A673 (cell line): ENCODE data around the gene GJD3. TPM values are rescaled to one million over a fixed set of nuclear protein-coding genes. Genes with fewer than 3 reads are reported as not detected.
"Not testable (repeated sequence)": the region's sequence is repeated elsewhere in the genome, so short reads cannot be mapped to it uniquely, and the experiment has no call there.

Experiments
- BruUV-seq: library from RNA; stranded (reverse); fragments of 400-500 nt; replicated peaks from 2 replicates; lab custom pipeline; 2021; lab: Mats Ljungman, UMichigan
- CTCF ChIA-PET: fragments of 300-600 bp; sonication (Branson Sonifier 250); formaldehyde crosslinking; loops from one replicate; lab custom pipeline; 2022; ENCODE audit warnings: antibody characterized with exemption; lab: Charles Lee
- POLR2A ChIA-PET: fragments of 300-600 bp; sonication (Branson Sonifier 250); formaldehyde crosslinking; loops from one replicate; lab custom pipeline; 2022; ENCODE audit warnings: antibody characterized with exemption; ENCODE audit not compliant: low non-redundant PET; lab: Charles Lee
- DNase-seq: peaks from one replicate; pipeline ENCODE4 v3.0.0-alpha.2; 2015; ENCODE audit warnings: low spot score
- H3K27ac ChIP-seq: fragments of 200-600 bp; sonication (generic); 2 replicates; pipeline ENCODE4 v1.5.1; 2016; ENCODE audit warnings: mixed run types, low read depth, mild to moderate bottlenecking, mixed read lengths, antibody characterized with exemption, low read length; ENCODE audit not compliant: poor library complexity, severe bottlenecking
- H3K27me3 ChIP-seq: fragments of 200-600 bp; sonication (generic); replicated peaks from 2 replicates; pipeline ENCODE4 v1.6.1; 2017; ENCODE audit warnings: mixed run types, low read depth, mild to moderate bottlenecking, mixed read lengths, antibody characterized with exemption, low read length; ENCODE audit not compliant: insufficient read depth, poor library complexity
- H3K36me3 ChIP-seq: fragments of 200-600 bp; sonication (generic); 2 replicates; pipeline ENCODE4 v1.6.1; 2016; ENCODE audit warnings: mixed run types, mild to moderate bottlenecking, mixed read lengths, antibody characterized with exemption, low read length; ENCODE audit not compliant: insufficient read depth, poor library complexity, severe bottlenecking
- H3K4me1 ChIP-seq: fragments of 200-600 bp; sonication (generic); 2 replicates; pipeline ENCODE4 v1.6.1; 2017; ENCODE audit warnings: mixed run types, mild to moderate bottlenecking, mixed read lengths, antibody characterized with exemption, low read length; ENCODE audit not compliant: insufficient read depth, poor library complexity, severe bottlenecking
- H3K4me3 ChIP-seq: fragments of 200-600 bp; sonication (generic); 2 replicates; pipeline ENCODE4 v1.5.1; 2016; ENCODE audit warnings: low read depth, mixed run types, mild to moderate bottlenecking, mixed read lengths, low read length; ENCODE audit not compliant: poor library complexity, severe bottlenecking
- H3K9me3 ChIP-seq: fragments of 200-600 bp; sonication (generic); 2 replicates; pipeline ENCODE4 v1.6.1; 2016; ENCODE audit warnings: mixed run types, low read depth, mild to moderate bottlenecking, mixed read lengths, antibody characterized with exemption, low read length; ENCODE audit not compliant: poor library complexity, severe bottlenecking
- CTCF ChIP-seq: fragments of 300-800, 200-600 bp; sonication (generic); conservative IDR thresholded peaks from 2 replicates; pipeline ENCODE4 v1.5.1; 2017; ENCODE audit warnings: low read depth, mild to moderate bottlenecking, antibody characterized with exemption, low read length, moderate library complexity, mixed read lengths
- EZH2 ChIP-seq: fragments of 200-600 bp; sonication (generic); IDR thresholded peaks from 2 replicates; pipeline ENCODE4 v1.6.1; 2017; ENCODE audit warnings: borderline replicate concordance, low read depth, mild to moderate bottlenecking, mixed read lengths, antibody characterized with exemption, low read length; ENCODE audit not compliant: poor library complexity, severe bottlenecking
- intact Hi-C: fragments of 100-400 bp; cut with micrococcal nuclease; formaldehyde crosslinking; loops from one replicate; pipeline ENCODE4 v1.10.0; 2022; ENCODE audit not compliant: unreplicated experiment
- total RNA-seq: library from RNA; stranded (reverse); gene quantifications from 2 replicates; pipeline ENCODE4 v1.2.3, GENCODE V29; 2021

The GJD3 gene
- total RNA-seq, 1 experiment from 2014 or later: not detected

GRCh38 chr17:40411821-40412220, 47.3 kb upstream of the GJD3 start:
- BruUV-seq: no TSS peak
- no peak for DNase-seq
- Histone ChIP-seq H3K4me3 (no peak overlapping the region), H3K27ac (no peak overlapping the region), H3K4me1 (peaks cover 12% of the 10 kb centered on the region), H3K9me3 (no peaks in the 10 kb centered on the region), H3K36me3 (peaks cover 89% of the 10 kb centered on the region), H3K27me3 (no peaks in the 10 kb centered on the region)
- intact Hi-C loops: loop anchor here (10.0 kb wide), 1 partner anchor 107 kb away; the partner anchor contains the start of gene RARA
- ChIA-PET CTCF (no interaction called here), POLR2A (no interaction called here)
- TF ChIP-seq CTCF (no peak), EZH2 (no peak)

GRCh38 chr17:40410082-40410481, 45.5 kb upstream of the GJD3 start:
- ChIA-PET CTCF (no interaction called here), POLR2A (no interaction called here)
- H3K27me3 ChIP-seq: no peaks in the 10 kb centered on the region
- no peak overlapping the region for H3K4me3 ChIP-seq
- H3K9me3 ChIP-seq: no peaks in the 10 kb centered on the region
- intact Hi-C loops: loop anchor here (10.0 kb wide), 1 partner anchor 105 kb away; the partner anchor contains the start of gene RARA
- no peaks in the 10 kb centered on the region for H3K4me1 ChIP-seq
- TF ChIP-seq CTCF: no peak
- no peak for TF ChIP-seq EZH2
- BruUV-seq: no TSS peak
- DNase-seq: no peak
- H3K36me3 ChIP-seq: peaks cover 86% of the 10 kb centered on the region
- no peak overlapping the region for H3K27ac ChIP-seq

GRCh38 chr17:40409540-40409939, 45.0 kb upstream of the GJD3 start:
- peaks cover 88% of the 10 kb centered on the region for H3K36me3 ChIP-seq
- BruUV-seq, DNase-seq, intact Hi-C loops, H3K27ac ChIP-seq, CTCF ChIA-PET, H3K9me3 ChIP-seq, H3K4me1 ChIP-seq, H3K27me3 ChIP-seq, H3K4me3 ChIP-seq: not testable (repeated sequence)
- POLR2A ChIA-PET: interaction anchor here (0.7 kb wide), 1 partner anchor 102 kb away, joined by 3 read pairs; no protein-coding TSS in a partner anchor

GRCh38 chr17:40407460-40407859, 42.9 kb upstream of the GJD3 start:
- POLR2A ChIA-PET: interaction anchor here (0.6 kb wide), 1 partner anchor 10 kb away, joined by 3 read pairs; the partner anchor contains the start of gene TOP2A
- no peak for TF ChIP-seq CTCF
- TF ChIP-seq EZH2: no peak
- intact Hi-C loops: no loop called here

More at GRCh38 chr17:40407460-40407859, 42.9 kb upstream of the GJD3 start:
- CTCF ChIA-PET: no interaction called here
- no peak for DNase-seq
- no TSS peak for BruUV-seq
- peaks cover 88% of the 10 kb centered on the region for H3K36me3 ChIP-seq
- no peak overlapping the region for H3K27ac ChIP-seq
- H3K4me1 ChIP-seq: no peaks in the 10 kb centered on the region
- no peaks in the 10 kb centered on the region for H3K27me3 ChIP-seq
- no peaks in the 10 kb centered on the region for H3K9me3 ChIP-seq
- no peak overlapping the region for H3K4me3 ChIP-seq
